Right ventricle myocardium superior (tissue), 1 donor: ENCODE results near the gene ALOX12B. TPM values are rescaled to one million over a fixed set of nuclear protein-coding genes. Genes with fewer than 3 reads are reported as not detected.
"Not testable (repeated sequence)": the region's sequence is repeated elsewhere in the genome, so short reads cannot be mapped to it uniquely, and the experiment has no call there.

Experiments used
- ATAC-seq: fragments of 200-7000 bp; cut with Tn5 transposase; one replicate; pipeline ENCODE4 v1.9.1; 2020; ENCODE audit warnings: mild to moderate bottlenecking; ENCODE audit not compliant: poor library complexity
- DNase-seq: peaks from one replicate; pipeline ENCODE4 v3.0.0-alpha.2; 2020
- intact Hi-C: fragments of 100-400 bp; cut with DNase I; formaldehyde crosslinking; loops from one replicate; pipeline ENCODE4 v1.11.2; 2022
- total RNA-seq: library from RNA; stranded (reverse); fragmentation: NEBNext Ultra II Directional; extraction: Animal tissue kit (Norgen Biotek cat#: 25700); gene quantifications from one replicate; pipeline ENCODE4 v1.2.1, GENCODE V29; 2021
- donor health status: DM: no; HTN: yes; CAD: no; lungs with severe emphysema.

Gene ALOX12B
- total RNA-seq, 1 donor from 2014 or later, result not detected

GRCh38 chr17:8100111-8100510 is 12.6 kb upstream of the ALOX12B start:
- DNase-seq (no peak), ATAC-seq (no peak)
- intact Hi-C loops, result no loop called here

GRCh38 chr17:8096541-8096940 is 9.0 kb upstream of the ALOX12B start:
- ATAC-seq (no peak), DNase-seq (no peak)
- intact Hi-C loops, result no loop called here

DNA sequence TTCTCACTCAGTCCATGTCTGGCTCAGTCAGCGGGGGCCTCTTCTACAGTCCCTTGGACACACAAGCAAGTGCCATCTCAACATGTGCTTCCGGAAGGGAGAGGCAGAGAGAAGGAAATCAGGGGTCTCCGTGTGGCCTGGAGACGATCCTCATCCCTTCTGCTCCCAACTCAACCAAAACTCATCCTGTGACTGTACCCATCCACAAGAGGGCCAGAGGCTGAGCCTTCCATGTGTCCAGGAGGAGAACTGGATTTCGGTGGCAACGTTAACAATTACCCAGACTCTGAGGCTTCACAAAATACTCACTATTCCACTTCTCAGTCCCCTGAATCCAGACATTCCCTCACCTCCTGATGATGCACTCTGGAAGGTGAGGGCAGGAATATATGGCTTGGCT is 7.8 kb upstream of the ALOX12B start:
- ATAC-seq (no peak), DNase-seq (no peak)
- intact Hi-C loops, result no loop called here

- no peak for DNase-seq
- intact Hi-C loops, result no loop called here
- no peak for ATAC-seq
These were observed 3.6 kb upstream of the ALOX12B start for GRCh38 chr17:8091033-8091687.

DNA sequence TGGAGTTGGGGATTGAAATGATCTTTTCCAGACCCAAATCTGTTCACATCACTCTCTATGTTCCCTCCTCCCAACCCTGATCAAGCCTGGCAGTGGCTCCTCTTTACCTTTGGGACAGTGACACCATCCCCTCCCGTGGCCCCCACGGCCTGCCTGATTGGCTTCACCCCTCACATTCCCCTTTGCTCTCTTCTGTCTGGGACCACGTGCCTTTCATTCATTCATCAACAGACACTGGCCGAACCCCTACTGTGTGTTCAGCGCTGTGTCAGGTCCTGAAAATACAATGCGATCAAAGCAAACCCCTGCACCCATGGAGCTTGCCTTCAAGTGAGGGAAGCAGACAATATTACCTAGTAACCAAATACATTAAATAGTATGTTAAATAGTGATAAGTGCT is 2.2 kb upstream of the ALOX12B start:
- no peak for ATAC-seq
- no peak for DNase-seq
- intact Hi-C loops, result no loop called here

- DNase-seq (no peak), ATAC-seq (no peak)
- intact Hi-C loops, result no loop called here
These were observed 375 bp upstream of the ALOX12B start for GRCh38 chr17:8087952-8088230.

GRCh38 chr17:8084250-8084649 is 3.3 kb downstream of the ALOX12B start:
- ATAC-seq (no peak), DNase-seq (peak; percentile 14)
- intact Hi-C loops, result no loop called here

- no peak for ATAC-seq
- DNase-seq, result peak; percentile 4
- intact Hi-C loops, result no loop called here
These were observed 5.2 kb downstream of the ALOX12B start for GRCh38 chr17:8082292-8082691.

DNA sequence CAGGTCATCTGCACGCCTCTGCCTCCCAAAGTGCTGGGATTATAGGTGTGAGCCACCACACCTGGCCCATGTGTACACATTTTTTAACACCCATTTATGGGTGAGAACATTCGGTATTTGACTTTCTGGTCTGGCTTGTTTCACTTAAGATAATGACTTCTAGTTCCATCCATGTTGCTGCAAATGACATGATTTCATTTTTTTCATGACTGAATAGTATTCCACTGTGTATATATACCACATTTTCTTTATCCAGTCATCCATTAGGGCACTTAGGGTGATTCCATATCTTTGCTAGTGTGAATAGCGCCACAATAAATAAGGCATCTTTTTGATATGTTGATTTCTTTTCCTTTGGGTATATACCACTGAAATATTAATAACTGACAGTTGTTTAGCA is 5.6 kb downstream of the ALOX12B start:
- intact Hi-C loops, result no loop called here

GRCh38 chr17:8080799-8081219 is 6.7 kb downstream of the ALOX12B start:
- intact Hi-C loops, result no loop called here
- peak; percentile 37 for DNase-seq
- ATAC-seq, result no peak

More for the DNA sequence above, 5.6 kb downstream of the ALOX12B start:
- no peak for DNase-seq
- no peak for ATAC-seq

DNA sequence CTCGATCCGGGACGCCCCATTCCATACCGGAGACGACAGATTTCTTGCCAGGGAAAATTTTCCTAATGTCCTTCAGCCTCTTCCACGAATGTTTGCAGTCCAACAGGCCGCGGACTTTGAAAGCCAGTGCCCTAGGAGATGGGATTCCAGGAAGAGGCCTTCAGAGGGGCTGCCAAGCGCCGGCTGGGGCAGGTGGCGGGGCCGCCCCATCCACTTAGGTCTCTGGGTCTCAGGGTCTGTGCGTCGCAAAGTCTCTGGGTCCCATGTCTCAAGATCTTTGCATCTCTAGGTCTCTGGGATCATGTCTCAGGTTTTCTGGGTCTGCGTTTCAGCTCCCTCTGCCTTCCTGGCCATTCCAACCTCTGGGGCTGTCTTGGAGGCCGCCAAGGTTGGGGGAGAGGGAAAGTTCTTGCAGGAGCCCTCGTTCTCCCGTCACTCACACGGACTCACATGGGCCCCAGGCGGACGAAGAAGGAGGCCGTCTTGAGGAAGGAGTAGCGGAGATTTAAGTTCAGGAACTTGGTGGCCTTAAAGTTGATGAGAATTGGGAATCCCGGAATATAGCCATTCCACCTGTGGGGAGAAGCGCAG is 7.2 kb downstream of the ALOX12B start:
- intact Hi-C loops, result no loop called here
- DNase-seq, result no peak
- ATAC-seq, result peak; percentile 28

- ATAC-seq (peak; percentile 96), DNase-seq (peak; percentile 84)
- intact Hi-C loops, result loop anchor here (10.0 kb wide), 1 partner anchor 215 kb away; the partner anchor contains the start of gene SLC25A35
These were observed 8.0 kb downstream of the ALOX12B start for GRCh38 chr17:8079291-8080207.

DNA sequence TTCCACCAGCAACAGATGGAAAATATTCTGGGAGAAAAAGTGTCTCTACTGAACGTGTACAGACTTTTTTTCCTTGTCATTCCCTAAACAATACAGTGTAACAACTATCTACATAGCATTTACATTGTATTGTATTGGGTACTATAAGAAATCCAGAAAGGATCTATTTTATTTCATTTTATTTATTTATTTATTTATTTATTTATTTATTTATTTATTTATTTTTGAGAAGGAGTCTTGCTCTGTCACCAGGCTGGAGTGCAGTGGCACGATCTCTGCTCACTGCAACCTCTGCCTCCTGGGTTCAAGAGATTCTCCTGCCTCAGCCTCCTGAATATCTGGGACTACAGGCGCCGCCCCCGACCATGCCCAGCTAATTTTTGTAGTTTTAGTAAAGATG is 9.6 kb downstream of the ALOX12B start:
- ATAC-seq, DNase-seq: not testable (repeated sequence)
- intact Hi-C loops, result loop anchor here (10.0 kb wide), 1 partner anchor 217 kb away; the partner anchor contains the start of gene SLC25A35

DNA sequence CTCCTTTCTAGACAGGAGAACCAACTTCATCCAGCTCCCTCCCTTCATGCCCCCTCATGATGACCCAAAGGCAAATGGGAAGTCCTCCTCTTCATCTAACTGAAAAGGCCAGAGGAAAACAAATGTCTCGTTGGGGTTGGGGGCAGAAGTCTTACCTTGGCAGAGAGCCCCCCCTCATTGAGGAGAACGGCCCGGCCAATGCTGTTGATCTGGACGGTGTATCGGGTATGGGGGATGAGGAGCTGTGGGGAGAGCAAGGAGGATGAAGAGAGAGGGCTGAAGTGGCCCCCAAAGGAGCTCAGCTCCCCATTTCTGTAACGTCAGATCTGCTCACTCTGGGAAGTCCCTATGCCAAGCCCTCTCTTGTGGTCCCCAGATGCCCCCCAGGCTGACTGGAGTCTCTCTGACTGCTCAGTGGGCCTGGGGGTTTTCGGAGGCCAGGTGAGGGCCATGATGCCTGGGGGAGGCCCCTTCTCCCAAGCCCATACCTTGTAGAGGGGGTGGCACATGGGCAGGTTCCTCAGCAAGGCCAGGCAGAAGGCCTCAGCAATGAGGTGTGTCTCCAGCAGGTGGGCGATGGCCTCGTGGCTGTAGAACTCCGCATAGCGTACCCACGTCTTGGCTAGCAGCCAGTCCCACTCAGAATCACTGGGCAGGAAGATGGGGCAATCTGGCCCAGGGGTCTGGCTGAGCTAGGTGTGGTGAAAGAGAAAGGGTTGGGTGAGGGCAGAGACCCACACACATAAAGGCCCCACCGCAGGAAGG is 10.8 kb downstream of the ALOX12B start:
- DNase-seq (peak; percentile 26), ATAC-seq (no peak)
- intact Hi-C loops, result loop anchor here (10.0 kb wide), 1 partner anchor 218 kb away; the partner anchor contains the start of gene SLC25A35

DNA sequence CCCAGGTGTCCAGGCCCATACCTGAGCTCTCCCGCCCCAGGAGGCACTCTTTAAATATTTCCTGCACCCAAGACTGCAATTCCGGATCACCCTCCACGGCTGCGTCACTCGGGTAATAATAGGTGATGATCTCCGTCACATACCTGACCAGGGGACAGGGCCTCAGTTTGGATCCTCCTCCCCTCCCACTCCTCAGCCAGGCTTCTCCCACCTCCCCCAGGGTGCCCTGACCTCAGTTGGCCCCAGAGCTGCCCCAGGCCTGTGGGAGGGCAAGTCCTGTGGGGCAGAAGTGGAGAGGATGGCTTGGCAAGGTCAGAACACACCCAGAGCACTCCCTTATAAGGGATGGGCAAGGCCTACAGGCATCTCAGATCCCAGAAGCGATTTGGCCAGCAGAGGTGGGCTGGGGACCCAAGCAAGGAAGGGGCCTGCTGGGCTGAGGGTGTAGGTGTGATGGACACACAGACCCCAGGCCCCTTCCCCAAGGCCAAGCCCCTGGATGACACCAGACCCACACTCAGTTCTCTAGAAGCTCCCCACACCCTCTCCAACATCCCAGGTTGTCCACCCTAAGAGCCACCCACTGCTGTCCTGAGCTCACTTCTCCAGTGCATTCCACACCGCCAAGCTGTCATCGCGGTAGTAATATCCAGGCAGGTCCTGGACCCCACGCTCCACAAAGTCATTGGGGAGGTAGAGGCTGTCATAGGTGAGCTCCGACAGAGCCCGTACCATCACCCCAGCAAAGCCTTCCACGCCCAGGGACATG is 11.8 kb downstream of the ALOX12B start:
- DNase-seq (peak; percentile 24), ATAC-seq (no peak)
- intact Hi-C loops, result loop anchor here (10.0 kb wide), 1 partner anchor 219 kb away; the partner anchor contains the start of gene SLC25A35

- intact Hi-C loops, result loop anchor here (10.0 kb wide), 1 partner anchor 220 kb away; the partner anchor contains the start of gene SLC25A35
- ATAC-seq, result no peak
- DNase-seq, result peak; percentile 13
These were observed 12.4 kb downstream of the ALOX12B start for GRCh38 chr17:8075081-8075480.

GRCh38 chr17:8074554-8074953 is 13.0 kb downstream of the ALOX12B start:
- no peak for ATAC-seq
- DNase-seq, result peak; percentile 4
- intact Hi-C loops, result loop anchor here (10.0 kb wide), 1 partner anchor 220 kb away; the partner anchor contains the start of gene SLC25A35
